Measurements from ENCODE around the gene SCML1. TPM values are rescaled to one million over a fixed set of nuclear protein-coding genes. Genes with fewer than 3 reads are reported as not detected.

SCML1 gene
- polyA plus RNA-seq, 6 donors from 2014 or later, result 0.40 to 3.1 (median 1.6) TPM

DNA sequence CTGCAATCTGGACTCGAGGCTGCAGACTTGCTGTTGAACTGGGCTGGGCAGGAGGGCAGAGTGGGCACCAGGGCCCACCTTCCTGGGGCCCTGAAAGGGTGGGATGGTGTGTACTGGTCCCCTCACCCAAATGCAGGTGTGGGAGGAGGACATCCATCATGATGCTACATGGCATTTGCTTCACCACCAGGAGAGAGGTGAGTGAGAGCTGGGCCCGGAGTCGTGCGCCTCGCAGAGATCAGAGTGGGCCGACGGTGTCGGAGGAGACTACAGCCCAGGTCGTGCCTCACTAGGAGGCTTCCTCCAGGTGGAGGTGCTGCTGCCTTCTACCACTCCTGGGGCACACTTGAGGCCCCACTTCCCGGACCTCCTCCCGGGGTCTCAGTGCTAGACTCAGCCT is 50.3 kb downstream of the SCML1 start:
- Mint-ChIP-seq H3K4me3 (no peak overlapping the region), H3K9me3 (peaks cover 0 to 9% (median 0%) of the 10 kb centered on the region in 7 donors), H3K27me3 (peaks cover 0 to 35% (median 10%) of the 10 kb centered on the region in 3 donors), H3K36me3 (no peaks in the 10 kb centered on the region), H3K4me1 (peaks cover 0 to 3% (median 0%) of the 10 kb centered on the region in 3 donors), H3K27ac (no peak overlapping the region)
- ATAC-seq (ENCODE audit: low read depth in 2 of 2) (no peak), DNase-seq (no peak)

- ATAC-seq (ENCODE audit: low read depth in 2 of 2) (no peak), DNase-seq (no peak)
- Mint-ChIP-seq H3K27ac (no peak overlapping the region), H3K27me3 (peaks cover 0 to 38% (median 10%) of the 10 kb centered on the region in 3 donors), H3K4me3 (no peak overlapping the region), H3K36me3 (no peaks in the 10 kb centered on the region), H3K4me1 (peaks cover 0 to 3% (median 0%) of the 10 kb centered on the region in 3 donors), H3K9me3 (peaks cover 0 to 9% (median 0%) of the 10 kb centered on the region in 7 donors)
Observed at GRCh38 chrX:17788439-17788838, 51.1 kb downstream of the SCML1 start.

DNA sequence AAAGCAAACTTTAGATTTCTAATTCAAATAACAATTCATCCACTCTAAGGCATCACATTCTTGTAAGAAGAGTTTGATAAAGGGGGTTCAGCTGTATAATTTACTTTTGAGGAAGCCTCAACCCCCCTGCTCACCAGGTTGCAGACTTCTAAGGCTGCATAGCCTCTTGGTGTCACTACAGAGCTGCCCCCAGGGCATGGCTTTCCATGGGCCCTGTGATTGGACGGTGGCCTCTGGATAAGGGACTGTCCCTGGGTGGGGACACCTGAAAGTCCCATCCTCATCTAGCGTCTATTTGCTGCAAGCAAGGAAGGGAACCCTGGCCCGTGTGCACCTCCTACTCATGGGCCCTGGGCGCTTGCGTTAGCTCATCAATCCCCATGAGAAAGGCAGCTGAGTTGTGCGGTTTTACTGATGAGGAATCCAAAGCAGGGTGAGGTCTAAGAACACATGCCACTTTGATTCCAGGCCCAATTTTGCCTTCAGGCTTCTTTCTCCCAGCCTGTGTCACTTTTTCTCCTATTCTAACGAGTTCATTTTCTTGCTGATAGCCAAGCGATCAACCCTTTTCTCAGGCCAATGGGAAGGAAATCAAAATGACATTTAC is 51.8 kb downstream of the SCML1 start:
- Mint-ChIP-seq H3K36me3 (no peaks in the 10 kb centered on the region), H3K9me3 (peaks cover 0 to 9% (median 0%) of the 10 kb centered on the region in 7 donors), H3K27me3 (peaks cover 0 to 38% (median 10%) of the 10 kb centered on the region in 3 donors), H3K4me3 (peak overlapping the region in 1 of 8 donors; percentile 55), H3K4me1 (peaks cover 0 to 3% (median 0%) of the 10 kb centered on the region in 3 donors), H3K27ac (peak overlapping the region in 1 of 6 donors; percentile 55)
- DNase-seq (no peak), ATAC-seq (ENCODE audit: low read depth in 2 of 2) (no peak)

DNA sequence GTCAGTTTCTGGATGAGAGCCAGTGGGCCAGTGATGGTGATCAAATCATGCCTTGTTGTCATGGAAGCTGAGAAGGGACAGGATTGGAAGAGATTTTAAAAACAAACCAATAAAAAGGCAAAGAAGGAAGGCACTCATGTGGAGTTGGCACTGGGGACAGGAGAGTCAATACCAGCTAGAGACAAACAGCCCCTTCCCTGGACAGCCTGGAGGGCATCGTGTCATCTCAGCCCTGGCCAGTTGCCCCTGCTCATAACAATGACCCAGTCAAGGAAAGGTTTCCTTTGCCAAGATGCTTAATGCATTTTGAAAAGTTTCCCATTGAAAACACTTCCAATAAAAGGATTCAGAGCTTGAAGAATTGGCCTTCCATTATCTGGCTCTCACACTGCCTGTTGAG is 55.5 kb downstream of the SCML1 start:
- no peak for DNase-seq
- no peak for ATAC-seq (ENCODE audit: low read depth in 2 of 2)
- H3K27ac Mint-ChIP-seq, result no peak overlapping the region
- H3K4me3 Mint-ChIP-seq, result no peak overlapping the region
- H3K4me1 Mint-ChIP-seq, result peaks cover 0 to 3% (median 0%) of the 10 kb centered on the region in 3 donors
- H3K36me3 Mint-ChIP-seq, result no peaks in the 10 kb centered on the region
- H3K9me3 Mint-ChIP-seq, result peaks cover 0 to 9% (median 0%) of the 10 kb centered on the region in 7 donors
- peaks cover 0 to 38% (median 10%) of the 10 kb centered on the region in 3 donors for H3K27me3 Mint-ChIP-seq

GRCh38 chrX:17798921-17799320 is 61.6 kb downstream of the SCML1 start:
- no peak overlapping the region for H3K4me3 Mint-ChIP-seq
- no peaks in the 10 kb centered on the region for H3K4me1 Mint-ChIP-seq
- no peaks in the 10 kb centered on the region for H3K27me3 Mint-ChIP-seq
- ATAC-seq (ENCODE audit: low read depth in 2 of 2), result no peak
- H3K27ac Mint-ChIP-seq, result no peak overlapping the region
- DNase-seq, result no peak
- H3K36me3 Mint-ChIP-seq, result no peaks in the 10 kb centered on the region
- no peaks in the 10 kb centered on the region for H3K9me3 Mint-ChIP-seq

- H3K27me3 Mint-ChIP-seq, result no peaks in the 10 kb centered on the region
- no peaks in the 10 kb centered on the region for H3K36me3 Mint-ChIP-seq
- H3K9me3 Mint-ChIP-seq, result no peaks in the 10 kb centered on the region
- H3K4me3 Mint-ChIP-seq, result no peak overlapping the region
- no peaks in the 10 kb centered on the region for H3K4me1 Mint-ChIP-seq
- no peak overlapping the region for H3K27ac Mint-ChIP-seq
- no peak for ATAC-seq (ENCODE audit: low read depth in 2 of 2)
- no peak for DNase-seq
Observed at GRCh38 chrX:17801431-17801830, 64.1 kb downstream of the SCML1 start.

DNA sequence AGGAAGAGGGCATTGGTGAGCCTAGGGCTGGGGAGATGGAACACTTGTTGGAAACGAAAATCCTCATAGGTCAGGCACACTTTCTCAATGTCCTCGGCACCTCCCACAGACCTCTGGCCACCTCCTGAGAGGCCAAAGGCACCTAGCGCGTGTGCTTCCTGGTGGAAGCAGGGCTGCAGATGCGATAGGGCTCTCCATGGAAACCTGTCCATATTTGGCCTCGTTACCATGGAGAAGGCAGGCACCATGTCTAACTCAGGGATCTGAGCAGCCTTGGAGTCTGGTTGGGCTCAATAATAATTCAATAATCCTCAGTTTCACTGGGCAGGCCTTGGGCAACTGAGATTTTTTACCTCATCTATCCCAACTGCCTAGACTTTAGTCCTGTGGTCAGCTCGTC is 65.5 kb downstream of the SCML1 start:
- ATAC-seq (ENCODE audit: low read depth in 2 of 2), result no peak
- H3K27ac Mint-ChIP-seq, result no peak overlapping the region
- H3K4me1 Mint-ChIP-seq, result no peaks in the 10 kb centered on the region
- H3K27me3 Mint-ChIP-seq, result no peaks in the 10 kb centered on the region
- H3K4me3 Mint-ChIP-seq, result peak overlapping the region in 1 of 8 donors; percentile 24
- H3K9me3 Mint-ChIP-seq, result no peaks in the 10 kb centered on the region
- DNase-seq, result no peak
- no peaks in the 10 kb centered on the region for H3K36me3 Mint-ChIP-seq

DNA sequence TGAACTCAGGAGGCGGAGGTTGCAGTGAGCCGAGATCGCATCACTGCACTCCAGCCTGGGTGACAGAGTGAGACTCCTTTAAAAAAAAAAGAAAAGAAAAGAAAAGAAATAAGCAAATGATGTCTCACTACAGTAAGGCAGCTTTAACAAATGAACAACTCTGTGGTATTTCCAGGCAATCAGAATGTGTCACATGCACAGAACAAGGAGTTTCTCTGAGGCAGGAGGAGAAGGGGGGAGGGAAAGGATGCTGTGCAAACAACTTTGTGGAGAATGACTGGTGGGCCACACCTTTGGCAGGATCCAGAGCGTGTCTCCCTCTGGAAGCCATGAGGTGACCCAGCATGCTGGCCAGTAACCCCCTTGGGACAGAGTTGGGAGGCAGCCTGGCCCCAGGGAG is 66.2 kb downstream of the SCML1 start:
- DNase-seq, result no peak
- peaks cover 0 to under 1% (median 0%) of the 10 kb centered on the region in 7 donors for H3K9me3 Mint-ChIP-seq
- no peaks in the 10 kb centered on the region for H3K27me3 Mint-ChIP-seq
- ATAC-seq (ENCODE audit: low read depth in 2 of 2), result no peak
- H3K36me3 Mint-ChIP-seq, result no peaks in the 10 kb centered on the region
- no peaks in the 10 kb centered on the region for H3K4me1 Mint-ChIP-seq
- no peak overlapping the region for H3K27ac Mint-ChIP-seq
- H3K4me3 Mint-ChIP-seq, result no peak overlapping the region

Other genes with a start within 250 kb of the SCML1 start
- gene RAI2, start 123.8 kb downstream of the SCML1 start, polyA plus RNA-seq (ENCODE audit: low read depth in 6 of 6), result not detected